Thyroid gland (tissue), 4 donors: ENCODE measurements around the gene TMEM229B. TPM values are rescaled to one million over a fixed set of nuclear protein-coding genes. Genes with fewer than 3 reads are reported as not detected.
A peak's percentile ranks its signal among the peaks of the same experiment; 100 is the strongest.

Experiments
- DNase-seq, 2 donors: peaks; one replicate each; pipeline ENCODE4 v3.0.0-alpha.2; 2019
- H3K27ac ChIP-seq, 3 donors: fragments of 200-600 bp; sonication (generic); 1 replicate in 2 of 3; 2 replicates in 1 of 3; pipeline ENCODE4 v1.5.1; 2016 to 2019; ENCODE audit warnings: mild to moderate bottlenecking in 1 of 3, moderate library complexity in 1 of 3
- H3K27me3 ChIP-seq: fragments of 200-600 bp; sonication (generic); one replicate; pipeline ENCODE4 v1.5.1; 2019
- H3K36me3 ChIP-seq, 2 donors: fragments of 200-600 bp; sonication (generic); one replicate each; pipeline ENCODE4 v1.5.1; 2016 to 2019
- H3K4me1 ChIP-seq, 2 donors: fragments of 200-600 bp; sonication (generic); one replicate each; pipeline ENCODE4 v1.5.1; 2017 to 2019
- H3K4me3 ChIP-seq, 3 donors: fragments of 200-600 bp; sonication (generic); replicated peaks in 1 of 3; 1 replicate in 2 of 3; 2 replicates in 1 of 3; pipeline ENCODE4 v1.5.1; 2016; ENCODE audit warnings: mild to moderate bottlenecking in 1 of 3
- H3K9me3 ChIP-seq: fragments of 200-600 bp; sonication (generic); one replicate; pipeline ENCODE4 v1.5.1; 2017
- POLR2A ChIP-seq, 2 donors: fragments of 450-650 bp; IDR thresholded peaks; one replicate each; pipeline ENCODE4 v1.6.1; 2017; ENCODE audit warnings: antibody characterized with exemption in 2 of 2, mild to moderate bottlenecking in 2 of 2, moderate library complexity in 1 of 2
- WGBS, 2 donors: methylation state at CpG; one replicate each; pipeline ENCODE4 v1.1.5; 2017; 5-methylcytosine and 5-hydroxymethylcytosine counted together
- intact Hi-C: fragments of 100-400 bp; cut with DNase I; formaldehyde crosslinking; loops from one replicate; pipeline ENCODE4 v1.15.1; 2023
- total RNA-seq, 4 donors: library from RNA; depleted of rRNA; stranded (reverse); fragments of >200 nt; gene quantifications; one replicate each; pipeline ENCODE4 v1.2.3, GENCODE V29; 2016
- TF ChIP-seq, protein P1 (sequence below), 6 experiments: fragments of 200-600 bp in 3 of 6; fragments of 450-650 bp in 3 of 6; sonication (generic) in 3 of 6; IDR thresholded peaks; one replicate each; pipeline ENCODE4 v1.5.1; 2016 to 2019; ENCODE audit warnings: antibody characterized with exemption in 6 of 6, mild to moderate bottlenecking in 2 of 6, inconsistent platforms in 1 of 6, moderate library complexity in 1 of 6

The TMEM229B gene
- total RNA-seq, 4 donors from 2014 or later, result 27.3 to 63.5 (median 35.0) TPM

DNA sequence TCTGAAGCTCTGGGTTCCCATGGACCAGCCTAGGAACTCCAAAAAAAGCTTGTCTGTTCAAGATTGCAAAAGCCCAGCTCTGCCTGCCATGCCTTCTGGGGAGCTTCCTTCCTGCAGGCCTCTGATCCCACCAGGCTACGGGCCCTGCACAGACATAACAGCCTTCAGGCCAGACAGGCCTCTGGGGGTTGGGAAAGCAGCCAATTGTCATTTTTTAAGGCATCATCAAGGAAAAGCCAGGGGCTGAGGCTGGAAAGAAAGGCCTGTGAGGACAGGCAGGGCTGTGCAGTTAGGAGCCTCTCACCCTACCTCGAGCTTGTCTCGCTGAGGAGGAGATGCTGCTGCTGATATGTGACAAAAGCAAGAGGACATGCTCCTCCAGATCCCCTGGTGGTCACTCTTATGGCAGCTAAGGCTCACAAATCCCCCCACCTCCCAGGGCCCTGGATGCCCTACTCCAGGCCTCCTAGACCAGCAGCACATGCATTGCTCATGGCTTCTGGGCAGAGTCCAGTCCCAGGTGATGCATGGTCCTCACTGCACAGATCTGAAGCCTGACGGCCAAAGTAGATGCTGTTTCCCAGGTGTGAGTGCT, 2.9 kb downstream of the TMEM229B start:
- no peak for TF ChIP-seq POLR2A (IDR thresholded peaks at IDR 0.05)
- TF ChIP-seq, protein P1, sequence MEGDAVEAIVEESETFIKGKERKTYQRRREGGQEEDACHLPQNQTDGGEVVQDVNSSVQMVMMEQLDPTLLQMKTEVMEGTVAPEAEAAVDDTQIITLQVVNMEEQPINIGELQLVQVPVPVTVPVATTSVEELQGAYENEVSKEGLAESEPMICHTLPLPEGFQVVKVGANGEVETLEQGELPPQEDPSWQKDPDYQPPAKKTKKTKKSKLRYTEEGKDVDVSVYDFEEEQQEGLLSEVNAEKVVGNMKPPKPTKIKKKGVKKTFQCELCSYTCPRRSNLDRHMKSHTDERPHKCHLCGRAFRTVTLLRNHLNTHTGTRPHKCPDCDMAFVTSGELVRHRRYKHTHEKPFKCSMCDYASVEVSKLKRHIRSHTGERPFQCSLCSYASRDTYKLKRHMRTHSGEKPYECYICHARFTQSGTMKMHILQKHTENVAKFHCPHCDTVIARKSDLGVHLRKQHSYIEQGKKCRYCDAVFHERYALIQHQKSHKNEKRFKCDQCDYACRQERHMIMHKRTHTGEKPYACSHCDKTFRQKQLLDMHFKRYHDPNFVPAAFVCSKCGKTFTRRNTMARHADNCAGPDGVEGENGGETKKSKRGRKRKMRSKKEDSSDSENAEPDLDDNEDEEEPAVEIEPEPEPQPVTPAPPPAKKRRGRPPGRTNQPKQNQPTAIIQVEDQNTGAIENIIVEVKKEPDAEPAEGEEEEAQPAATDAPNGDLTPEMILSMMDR (IDR thresholded peaks at IDR 0.05), result no peak
- 89 to 92% methylated on average over 2 to 4 of the region's 4 CpGs for WGBS, 2 donors
- Histone ChIP-seq H3K36me3 (no peaks in the 10 kb centered on the region), H3K27ac (no peak overlapping the region), H3K9me3 (no peaks in the 10 kb centered on the region), H3K27me3 (no peaks in the 10 kb centered on the region), H3K4me1 (peaks cover 0 to 3% of the 10 kb centered on the region in 2 donors), H3K4me3 (no peak overlapping the region)
- DNase-seq, result no peak
- intact Hi-C loops, result no loop called here

DNA sequence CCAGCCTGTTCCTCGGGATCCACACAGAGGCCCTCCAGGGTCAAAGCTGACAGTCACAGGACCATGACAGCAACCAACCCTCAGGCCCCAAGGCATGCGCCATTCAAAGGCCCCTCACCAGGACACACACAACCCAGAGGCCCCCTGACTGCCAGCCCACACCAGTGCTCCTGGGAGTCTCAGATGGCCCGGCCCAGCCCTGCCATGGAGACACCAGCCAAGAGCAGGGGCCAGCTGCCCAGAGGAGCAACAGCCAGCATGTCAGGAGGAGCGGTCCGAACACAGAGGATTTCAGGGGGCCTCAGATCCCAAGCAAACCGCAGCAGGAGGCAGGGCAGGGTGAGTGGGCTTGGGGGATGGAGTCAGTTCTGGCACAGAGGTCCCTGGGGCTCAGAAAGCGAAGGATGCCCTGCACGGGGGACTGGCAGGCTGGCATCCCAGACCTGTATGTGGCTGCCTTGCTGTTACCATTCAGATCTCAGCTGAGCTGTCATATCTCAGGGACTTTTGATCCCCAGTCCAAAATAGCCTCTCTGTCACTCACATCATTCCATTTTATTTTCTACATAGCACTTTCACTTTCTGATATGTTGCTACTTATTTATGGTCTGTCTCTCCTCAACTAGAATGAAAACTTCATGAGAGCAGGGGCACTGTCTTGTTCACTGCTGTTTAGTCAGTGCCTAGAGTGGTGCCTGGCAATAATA, 4.8 kb downstream of the TMEM229B start:
- Histone ChIP-seq H3K27ac (no peak overlapping the region), H3K36me3 (no peaks in the 10 kb centered on the region), H3K27me3 (no peaks in the 10 kb centered on the region), H3K4me3 (no peak overlapping the region), H3K9me3 (no peaks in the 10 kb centered on the region), H3K4me1 (peaks cover 2 to 8% of the 10 kb centered on the region in 2 donors)
- DNase-seq, result no peak
- WGBS, 2 donors, result 78 to 92% methylated on average over 7 of the region's 8 CpGs
- intact Hi-C loops, result no loop called here
- no peak for TF ChIP-seq POLR2A (IDR thresholded peaks at IDR 0.05)
- TF ChIP-seq, protein P1 (IDR thresholded peaks at IDR 0.05), result no peak

DNA sequence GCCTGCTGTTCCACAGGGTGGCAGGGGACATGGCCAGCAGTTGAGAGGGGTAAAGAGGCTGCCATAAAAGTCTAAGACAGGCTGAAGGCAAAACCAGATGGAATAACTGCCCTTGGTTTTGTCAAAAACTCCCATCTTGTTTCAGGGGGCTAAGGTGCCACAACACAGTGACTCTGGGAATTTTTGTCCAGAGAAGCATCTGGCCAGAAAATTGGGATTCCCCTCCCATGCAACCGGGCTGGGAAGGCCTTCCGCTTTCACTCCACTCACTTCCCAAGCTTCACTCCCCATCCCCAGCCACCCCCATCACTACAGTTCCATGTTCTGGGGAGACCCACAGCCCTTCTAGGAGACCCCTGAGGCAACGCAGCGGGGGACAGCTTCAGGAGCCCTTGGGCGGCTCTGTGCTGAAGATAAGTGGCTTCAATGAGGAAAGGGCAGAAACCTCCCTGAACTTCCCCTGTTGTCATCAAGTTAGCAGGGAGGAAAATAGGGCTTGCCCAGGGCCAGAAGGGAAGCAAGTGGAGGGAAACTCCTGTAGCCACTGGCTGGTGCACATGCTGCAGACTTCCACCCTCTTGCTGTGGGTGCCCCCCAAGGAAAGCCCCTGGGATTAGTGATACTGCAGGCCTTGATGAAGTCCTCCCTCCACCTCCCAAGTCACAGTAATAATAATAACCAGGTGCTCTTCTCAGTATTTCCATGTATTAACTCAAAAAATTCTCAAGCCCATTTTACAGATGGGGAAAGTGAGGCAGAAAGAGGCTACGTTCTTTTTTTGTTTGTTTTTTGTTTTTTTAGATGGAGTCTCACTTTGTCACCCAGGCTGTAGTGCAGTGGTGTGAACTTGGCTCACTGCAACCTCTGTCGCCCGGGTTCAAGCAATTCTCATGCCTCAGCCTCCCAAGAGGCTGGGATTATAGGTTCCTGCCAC, 6.0 kb downstream of the TMEM229B start:
- intact Hi-C loops, result no loop called here
- Histone ChIP-seq H3K4me1 (peaks cover 13 to 19% of the 10 kb centered on the region in 2 donors), H3K4me3 (no peak overlapping the region), H3K36me3 (no peaks in the 10 kb centered on the region), H3K9me3 (no peaks in the 10 kb centered on the region), H3K27ac (no peak overlapping the region), H3K27me3 (no peaks in the 10 kb centered on the region)
- 92 to 95% methylated on average over 8 of the region's 8 CpGs for WGBS, 2 donors
- DNase-seq, result no peak
- no peak for TF ChIP-seq POLR2A (IDR thresholded peaks at IDR 0.05)

DNA sequence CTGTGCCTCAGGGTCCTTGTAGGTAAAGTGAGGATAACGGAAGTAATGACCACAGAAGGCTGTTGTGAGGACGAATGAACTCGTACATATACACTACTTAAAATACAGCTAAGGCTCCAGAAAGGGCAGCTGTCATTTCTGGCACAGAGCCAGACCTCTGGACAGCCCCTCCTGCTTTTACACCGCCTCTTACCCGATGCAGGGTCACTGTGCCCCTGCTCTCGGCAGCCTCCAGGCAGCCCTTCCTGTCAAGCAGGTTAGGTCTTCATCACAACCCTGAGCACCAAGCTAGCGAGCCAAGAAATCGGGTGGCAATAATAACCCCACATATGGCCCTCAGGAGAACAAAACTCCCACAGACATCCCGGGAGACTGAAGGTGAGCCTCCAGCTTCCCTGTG, 8.5 kb downstream of the TMEM229B start:
- intact Hi-C loops, result no loop called here
- Histone ChIP-seq H3K27me3 (no peaks in the 10 kb centered on the region), H3K36me3 (no peaks in the 10 kb centered on the region), H3K4me3 (no peak overlapping the region), H3K9me3 (no peaks in the 10 kb centered on the region), H3K27ac (no peak overlapping the region), H3K4me1 (peaks cover 13 to 19% of the 10 kb centered on the region in 2 donors)
- no peak for DNase-seq
- TF ChIP-seq, protein P1 (IDR thresholded peaks at IDR 0.05), result no peak
- no peak for TF ChIP-seq POLR2A (IDR thresholded peaks at IDR 0.05)
- 76 to 77% methylated on average over 8 to 9 of the region's 9 CpGs for WGBS, 2 donors

DNA sequence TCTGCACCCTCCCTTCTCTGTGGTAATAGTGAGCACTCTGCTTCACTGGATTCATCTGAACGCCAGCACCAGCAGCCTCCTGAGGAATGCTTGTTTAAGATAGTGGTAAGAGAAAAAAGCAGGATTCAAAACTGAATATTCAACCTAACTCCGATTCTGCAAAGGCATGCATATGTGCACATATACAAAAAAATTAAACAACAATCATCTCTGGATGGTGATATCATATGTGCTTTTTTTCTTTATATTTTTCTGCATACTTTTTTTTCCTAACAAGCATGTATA, 9.8 kb downstream of the TMEM229B start:
- intact Hi-C loops, result no loop called here
- 20 to 42% methylated on average over 2 of the region's 2 CpGs for WGBS, 2 donors
- H3K9me3 ChIP-seq, result no peaks in the 10 kb centered on the region

More for the DNA sequence above, 9.8 kb downstream of the TMEM229B start:
- H3K4me3 ChIP-seq, result no peak overlapping the region
- peak overlapping the region in 2 of 3 donors; percentile 3 to 43 for H3K27ac ChIP-seq
- H3K27me3 ChIP-seq, result no peaks in the 10 kb centered on the region
- no peak for DNase-seq
- no peaks in the 10 kb centered on the region for H3K36me3 ChIP-seq
- TF ChIP-seq, protein P1 (IDR thresholded peaks at IDR 0.05), result no peak
- no peak for TF ChIP-seq POLR2A (IDR thresholded peaks at IDR 0.05)
- H3K4me1 ChIP-seq, result peaks cover 13 to 19% of the 10 kb centered on the region in 2 donors
